B cell (primary cell): ENCODE data around the gene KLF11.

Experiments
- EZH2 ChIP-seq: IDR thresholded peaks from 2 replicates; pipeline ENCODE4 v1.6.1; 2012; ENCODE audit warnings: borderline replicate concordance, low read depth, mild to moderate bottlenecking, moderate library complexity, low read length; ENCODE audit not compliant: insufficient read depth, poor library complexity, severe bottlenecking
- TF ChIP-seq, protein P1 (sequence below): fragments of 200-600 bp; IDR thresholded peaks from one replicate; pipeline ENCODE4 v1.8.0; 2022; ENCODE audit warnings: antibody characterized with exemption, mild to moderate bottlenecking

DNA sequence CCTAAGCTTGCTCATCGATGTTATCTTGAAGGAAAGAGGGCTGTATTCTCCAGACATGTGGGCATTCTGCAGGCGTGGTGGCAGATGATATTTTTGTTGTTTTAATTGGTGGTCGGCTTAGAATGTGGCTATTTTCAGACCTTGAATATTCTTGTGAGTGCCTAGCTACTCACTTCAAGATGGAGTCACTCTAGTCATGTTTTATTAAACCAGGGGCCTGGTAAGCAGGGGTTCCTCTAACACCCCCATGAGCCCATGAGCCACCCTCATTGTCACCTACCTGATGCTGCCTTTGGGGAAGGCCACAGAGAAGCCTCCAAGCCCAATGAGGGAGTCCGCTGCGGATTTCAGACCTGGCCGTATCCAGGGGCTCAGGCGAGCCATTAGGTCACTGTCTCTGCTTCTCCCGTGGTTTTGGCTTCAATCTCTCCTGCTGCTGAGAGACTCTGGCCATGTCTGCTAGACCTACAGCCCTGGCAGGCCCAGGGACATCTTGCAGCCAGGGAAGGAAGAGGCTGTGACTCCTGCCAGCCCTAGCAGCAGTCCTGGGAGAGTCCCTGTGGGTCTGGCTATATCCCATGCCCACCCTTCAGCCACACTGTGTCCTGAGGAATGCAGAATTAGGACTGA lies 16.3 kb upstream of the KLF11 start:
- TF ChIP-seq EZH2 = no peak
- TF ChIP-seq, protein P1, sequence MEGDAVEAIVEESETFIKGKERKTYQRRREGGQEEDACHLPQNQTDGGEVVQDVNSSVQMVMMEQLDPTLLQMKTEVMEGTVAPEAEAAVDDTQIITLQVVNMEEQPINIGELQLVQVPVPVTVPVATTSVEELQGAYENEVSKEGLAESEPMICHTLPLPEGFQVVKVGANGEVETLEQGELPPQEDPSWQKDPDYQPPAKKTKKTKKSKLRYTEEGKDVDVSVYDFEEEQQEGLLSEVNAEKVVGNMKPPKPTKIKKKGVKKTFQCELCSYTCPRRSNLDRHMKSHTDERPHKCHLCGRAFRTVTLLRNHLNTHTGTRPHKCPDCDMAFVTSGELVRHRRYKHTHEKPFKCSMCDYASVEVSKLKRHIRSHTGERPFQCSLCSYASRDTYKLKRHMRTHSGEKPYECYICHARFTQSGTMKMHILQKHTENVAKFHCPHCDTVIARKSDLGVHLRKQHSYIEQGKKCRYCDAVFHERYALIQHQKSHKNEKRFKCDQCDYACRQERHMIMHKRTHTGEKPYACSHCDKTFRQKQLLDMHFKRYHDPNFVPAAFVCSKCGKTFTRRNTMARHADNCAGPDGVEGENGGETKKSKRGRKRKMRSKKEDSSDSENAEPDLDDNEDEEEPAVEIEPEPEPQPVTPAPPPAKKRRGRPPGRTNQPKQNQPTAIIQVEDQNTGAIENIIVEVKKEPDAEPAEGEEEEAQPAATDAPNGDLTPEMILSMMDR = no peak
